Upper lobe of left lung (tissue), 4 donors: Measurements from ENCODE around the gene LDB2.

ENCODE experiments used
- CTCF ChIP-seq, 6 experiments: fragments of 450-650 bp in 4 of 6; fragments of 200-600 bp in 2 of 6; sonication (generic) in 2 of 6; IDR thresholded peaks; one replicate each; pipeline ENCODE4 v1.5.1; 2016 to 2019; ENCODE audit warnings: antibody characterized with exemption in 6 of 6
- EP300 ChIP-seq, 4 donors: sonication (generic); formaldehyde crosslinking; IDR thresholded peaks; one replicate each; pipeline ENCODE4 v1.5.1; 2017; ENCODE audit warnings: antibody characterized with exemption in 4 of 4, control low read depth in 2 of 4
- POLR2A ChIP-seq, 4 donors: fragments of 450-650 bp; IDR thresholded peaks; one replicate each; pipeline ENCODE4 v1.5.1; 2016 to 2017; ENCODE audit warnings: antibody characterized with exemption in 4 of 4, mild to moderate bottlenecking in 2 of 4

- TF ChIP-seq CTCF (IDR thresholded peaks at IDR 0.05) (no peak), POLR2A (IDR thresholded peaks at IDR 0.05) (no peak), EP300 (IDR thresholded peaks at IDR 0.05) (no peak)
Observed at GRCh38 chr4:16791460-16791859, 107.0 kb downstream of the LDB2 start.
